HG02970 (cell line): Measurements from ENCODE around the gene RYR1.

Experiments used
- ATAC-seq: cut with Tn5 transposase; IDR thresholded peaks from one replicate; pipeline ENCODE4 v1.9.1; 2021; ENCODE audit warnings: mild to moderate bottlenecking, moderate library complexity, moderate number of reproducible peaks; ENCODE audit not compliant: unreplicated experiment, low FRiP score

RYR1 gene

GRCh38 chr19:38433268-38433733 is at the start of gene RYR1:
RYR1 (plus strand) TSS chr19:38433691; CDS start chr19:38433830, 139 bp downstream.
- ATAC-seq, result no peak

GRCh38 chr19:38383743-38384142 is 49.7 kb upstream of the RYR1 start:
- no peak for ATAC-seq

DNA sequence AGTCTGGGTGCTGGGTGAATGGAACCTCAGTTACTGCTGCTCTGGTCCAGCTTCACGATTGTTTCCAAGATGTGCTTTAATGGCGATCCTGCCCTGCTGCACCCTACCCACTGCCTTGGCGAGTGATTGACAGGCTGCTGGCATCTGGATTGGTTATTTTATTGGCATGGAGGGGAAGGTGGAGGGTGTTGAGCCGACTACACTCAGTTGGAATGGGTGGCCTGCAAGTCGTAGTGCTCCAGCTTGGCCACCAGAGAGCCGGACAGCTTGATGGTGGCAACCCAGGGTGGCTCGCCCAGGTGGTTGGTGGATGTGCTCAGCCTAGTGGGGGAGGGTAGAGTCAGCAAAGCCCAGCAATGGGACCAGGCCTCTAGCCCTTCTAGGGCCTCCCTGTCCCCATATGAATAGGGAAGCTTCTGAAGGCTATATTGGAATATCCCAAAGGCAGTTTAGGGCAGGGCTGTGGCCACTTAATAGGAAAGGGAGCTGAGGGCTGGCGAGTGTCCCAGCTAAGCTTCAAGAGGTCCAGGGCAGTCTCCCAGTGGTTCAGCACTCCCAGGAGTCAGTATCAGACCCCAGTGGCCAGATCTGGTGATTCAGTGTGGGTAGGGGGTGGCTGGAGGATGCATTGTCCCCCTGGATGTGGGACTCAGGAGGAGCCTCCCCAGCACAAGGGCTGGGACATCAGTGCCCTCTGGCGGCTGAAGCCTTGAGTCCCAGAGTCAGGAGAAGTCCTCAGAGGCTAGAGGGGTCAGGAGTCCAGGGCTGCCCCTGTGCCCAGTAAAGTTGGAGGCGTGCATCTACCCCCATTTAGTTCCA is 49.1 kb upstream of the RYR1 start:
- no peak for ATAC-seq

DNA sequence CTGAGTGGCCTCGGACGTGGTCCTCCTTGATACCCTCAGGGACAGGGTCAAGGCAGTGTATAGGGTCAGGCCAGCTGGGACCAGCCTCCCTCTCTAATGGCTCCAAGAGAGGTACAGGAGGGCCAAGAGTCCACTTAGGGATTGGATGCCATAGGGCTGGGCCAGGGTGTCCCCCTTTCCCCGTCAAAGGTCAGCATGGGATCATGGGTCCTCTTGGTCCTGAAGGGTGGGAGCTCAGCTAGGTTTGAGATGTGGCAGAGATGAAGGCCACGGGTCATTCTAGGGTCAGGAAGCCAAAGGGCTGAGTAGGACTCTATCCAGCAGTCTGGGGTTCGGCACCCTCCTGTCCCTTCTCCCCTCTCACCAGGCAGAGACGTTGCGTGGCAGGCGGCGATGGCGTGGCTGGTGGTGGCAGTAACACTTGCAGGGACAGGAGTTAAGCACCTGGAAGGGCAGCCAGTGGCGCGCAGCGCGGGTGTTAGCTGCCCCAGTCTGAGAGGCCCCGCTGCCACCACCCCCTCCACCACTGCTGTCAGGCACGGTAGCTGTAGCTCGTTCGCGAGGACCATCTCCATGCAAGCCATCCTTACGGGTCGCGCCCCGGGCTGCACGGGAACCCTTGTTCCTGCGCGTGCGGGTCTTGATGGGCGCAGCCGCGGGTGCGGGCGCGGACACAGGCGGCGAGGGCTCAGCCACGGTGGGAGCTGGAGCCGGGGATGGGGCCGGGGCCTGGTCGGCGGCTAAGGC is 48.3 kb upstream of the RYR1 start:
- ATAC-seq, result no peak

- no peak for ATAC-seq
Measured at GRCh38 chr19:38385804-38386257, 47.7 kb upstream of the RYR1 start.

DNA sequence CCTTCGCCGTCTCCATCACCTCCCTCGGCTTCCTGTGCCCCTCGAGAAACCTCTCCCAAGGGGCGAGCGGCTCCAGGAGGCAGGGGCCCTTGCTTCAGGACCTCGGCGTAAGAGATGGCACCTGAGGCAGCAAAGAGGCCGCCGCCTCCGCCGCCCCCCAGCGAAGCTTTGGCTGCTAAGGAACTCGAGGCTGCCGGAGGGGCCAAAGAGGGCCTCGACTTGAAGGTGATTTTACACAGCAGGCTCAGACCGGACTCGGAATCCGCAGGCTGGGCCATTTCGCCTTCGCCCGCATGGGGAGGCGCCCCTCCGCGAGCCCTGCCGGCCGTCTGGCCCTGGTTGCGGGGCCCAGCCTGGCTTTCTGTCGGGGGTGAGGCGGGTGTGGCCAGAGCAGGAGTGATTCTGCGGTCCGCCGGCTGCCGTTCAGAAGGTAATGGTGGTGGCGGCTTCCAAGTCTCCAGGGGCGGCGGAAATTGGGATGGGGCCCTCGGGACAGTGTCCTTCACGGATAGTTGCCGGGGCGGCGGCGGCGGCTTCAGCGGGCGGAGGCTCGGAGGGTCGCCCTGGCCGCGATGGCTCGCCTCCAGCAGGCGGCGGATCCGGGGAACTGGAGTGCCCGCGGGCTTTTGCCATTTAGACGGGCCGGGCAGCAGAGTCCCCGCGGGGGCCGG is 47.1 kb upstream of the RYR1 start:
- no peak for ATAC-seq

GRCh38 chr19:38386971-38387549 is 46.4 kb upstream of the RYR1 start:
- no peak for ATAC-seq

- no peak for ATAC-seq
Measured at GRCh38 chr19:38387550-38388348, 45.7 kb upstream of the RYR1 start, which contains the start of gene GGN. GGN (minus strand) TSS chr19:38388034; CDS start chr19:38387261, 773 bp downstream.

DNA sequence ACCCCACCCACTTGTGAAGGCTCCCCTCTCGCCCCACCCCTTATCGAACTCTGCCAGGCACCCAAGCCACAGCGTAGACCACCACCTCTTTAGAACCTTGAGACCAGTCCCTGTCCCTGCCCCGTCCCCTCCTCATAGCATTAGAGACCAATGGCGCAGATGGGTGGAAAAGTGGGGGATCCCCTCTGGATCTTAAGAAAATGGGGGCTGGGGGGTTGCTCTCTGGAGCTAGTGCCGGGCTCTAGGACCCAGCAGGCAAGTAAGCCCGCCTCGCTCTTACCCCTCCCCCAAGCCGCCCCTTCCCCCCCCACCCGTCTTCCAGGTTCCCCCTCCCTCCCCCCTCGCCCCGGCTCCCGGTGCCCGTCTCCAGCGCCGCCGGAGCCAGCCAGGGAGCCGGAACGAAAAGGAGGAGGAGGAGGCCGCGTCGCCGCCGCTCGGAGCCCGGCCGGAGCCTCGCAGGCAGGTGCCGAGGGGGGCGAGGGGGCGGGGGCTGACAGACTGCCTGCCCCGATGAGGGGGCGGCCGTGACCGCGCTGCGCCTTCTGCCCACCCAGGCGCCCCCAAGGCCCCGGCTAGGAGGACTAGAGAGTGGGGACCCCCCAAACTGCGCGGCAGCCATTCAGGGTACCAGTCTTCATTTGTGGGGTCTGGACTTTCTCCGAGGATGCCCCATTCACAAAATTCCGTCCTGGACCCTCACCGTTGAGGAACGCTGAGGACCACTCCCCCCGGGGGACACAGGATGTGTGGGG is 45.0 kb upstream of the RYR1 start, which contains the start of gene SPRED3:
Gene SPRED3 (plus strand): TSS at position 349 of the 752 bp plus-strand sequence. CDS start 1,606 bp downstream, outside the sequence.
- ATAC-seq, result no peak

DNA sequence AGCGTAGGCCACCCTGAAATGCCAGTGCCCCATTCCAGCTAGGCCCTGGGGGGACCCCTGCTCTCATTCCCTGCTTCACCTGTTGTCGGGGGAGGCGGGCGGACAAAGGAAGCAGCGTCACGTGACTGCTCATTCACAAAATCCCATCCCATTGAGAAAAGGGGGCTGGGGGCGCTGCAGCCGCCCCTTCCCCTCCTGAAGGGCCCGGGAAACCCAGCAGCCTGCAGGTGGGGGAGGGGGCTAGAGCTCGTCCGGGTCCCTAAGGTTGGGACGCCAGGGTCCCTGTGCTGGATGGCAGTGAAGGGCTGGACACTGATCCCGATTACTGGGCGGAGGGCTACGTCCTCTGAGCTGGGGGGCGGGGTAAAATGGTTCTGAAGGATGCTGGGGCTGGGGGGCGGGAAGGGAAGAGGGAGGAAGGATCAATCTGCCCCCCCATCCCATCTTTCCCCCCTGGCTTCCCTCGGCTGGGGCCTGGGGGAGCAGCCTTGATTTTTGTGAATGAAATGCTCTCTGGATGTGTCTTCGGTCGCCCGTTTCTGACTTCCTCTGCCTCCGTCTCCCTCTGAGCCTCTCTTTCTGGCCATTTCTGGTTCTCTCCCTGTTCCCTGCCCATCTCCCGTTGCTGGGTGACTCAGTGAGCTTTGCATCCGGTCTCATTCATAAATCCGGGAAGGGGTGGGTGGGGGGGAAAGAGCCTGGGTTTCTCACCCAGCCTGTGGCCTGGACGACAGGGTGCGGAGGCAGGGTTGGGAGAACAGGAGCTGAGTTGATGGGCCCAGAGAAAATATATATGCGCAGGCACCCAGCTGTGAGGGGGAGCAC is 44.2 kb upstream of the RYR1 start:
- no peak for ATAC-seq

DNA sequence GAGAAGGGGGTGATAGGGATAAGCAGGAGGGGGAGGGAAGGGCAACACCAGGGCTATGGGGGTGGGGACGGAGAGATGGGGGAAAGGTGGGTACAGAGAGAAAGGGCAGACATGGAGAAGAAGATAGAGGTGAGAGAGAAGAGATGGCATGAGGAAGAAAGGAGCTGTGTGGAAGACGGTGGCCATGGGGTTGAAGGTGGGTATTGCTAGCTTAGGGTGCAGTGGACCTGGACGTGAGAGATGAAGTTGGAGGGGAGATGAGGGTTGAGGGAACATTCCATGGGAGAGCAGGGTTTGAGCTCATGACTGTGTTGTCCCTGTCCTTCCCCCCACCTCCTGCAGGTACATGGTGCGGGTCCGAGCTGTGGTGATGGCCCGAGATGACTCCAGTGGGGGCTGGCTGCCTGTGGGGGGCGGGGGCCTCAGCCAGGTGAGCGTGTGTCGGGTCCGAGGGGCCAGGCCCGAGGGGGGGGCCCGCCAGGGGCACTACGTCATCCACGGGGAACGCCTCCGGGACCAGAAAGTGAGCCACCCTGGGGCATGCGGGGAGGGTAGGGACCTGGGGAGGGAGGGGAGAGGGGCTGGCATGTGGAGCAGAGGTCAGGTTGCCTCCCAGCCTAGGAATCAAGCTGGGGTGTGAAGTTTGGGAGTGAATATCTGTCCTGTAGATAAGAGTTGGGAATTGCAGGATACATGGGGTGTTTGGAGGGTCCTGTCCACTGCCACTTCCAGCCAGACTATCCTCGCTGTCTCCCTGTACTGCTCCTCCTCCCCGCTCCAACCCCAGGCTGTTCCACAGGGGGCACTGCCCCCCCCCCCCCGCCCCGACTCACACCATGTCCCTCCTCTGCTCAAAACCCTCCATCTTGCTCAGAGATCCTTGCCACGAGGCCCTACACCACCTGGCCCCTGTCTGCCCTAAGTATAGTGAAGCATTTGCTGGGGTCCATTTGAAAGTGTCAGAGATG is 43.2 kb upstream of the RYR1 start:
- ATAC-seq, result no peak

GRCh38 chr19:38391911-38392464 is 41.5 kb upstream of the RYR1 start:
- no peak for ATAC-seq

DNA sequence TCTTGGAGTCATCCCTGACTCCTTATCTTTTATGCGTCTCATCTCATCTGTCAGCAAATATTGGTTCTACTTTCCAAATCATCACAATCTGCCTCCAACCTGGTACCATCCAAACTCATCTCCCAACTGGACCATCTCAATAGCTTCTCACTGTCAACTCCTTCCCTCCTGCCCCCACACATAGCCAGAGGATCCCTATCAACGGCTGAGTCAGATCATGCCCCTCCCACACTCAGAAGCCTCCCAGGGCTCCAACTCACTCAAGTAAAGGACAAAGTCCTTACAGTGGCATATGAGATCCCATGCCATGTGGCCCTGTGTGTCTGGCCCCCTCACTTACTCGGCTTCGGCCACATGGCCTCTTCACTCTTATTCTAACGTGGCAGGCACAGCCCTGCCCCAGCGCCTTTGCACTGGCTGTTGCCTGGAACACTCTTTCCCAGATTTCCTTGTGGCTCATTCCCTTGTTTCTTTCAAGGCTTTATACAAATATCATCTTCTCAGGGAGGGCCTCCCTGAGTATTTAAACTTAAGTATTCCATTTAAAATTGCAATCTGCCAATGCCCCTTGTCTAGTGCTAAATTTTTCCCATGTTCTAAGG is 40.7 kb upstream of the RYR1 start:
- no peak for ATAC-seq

DNA sequence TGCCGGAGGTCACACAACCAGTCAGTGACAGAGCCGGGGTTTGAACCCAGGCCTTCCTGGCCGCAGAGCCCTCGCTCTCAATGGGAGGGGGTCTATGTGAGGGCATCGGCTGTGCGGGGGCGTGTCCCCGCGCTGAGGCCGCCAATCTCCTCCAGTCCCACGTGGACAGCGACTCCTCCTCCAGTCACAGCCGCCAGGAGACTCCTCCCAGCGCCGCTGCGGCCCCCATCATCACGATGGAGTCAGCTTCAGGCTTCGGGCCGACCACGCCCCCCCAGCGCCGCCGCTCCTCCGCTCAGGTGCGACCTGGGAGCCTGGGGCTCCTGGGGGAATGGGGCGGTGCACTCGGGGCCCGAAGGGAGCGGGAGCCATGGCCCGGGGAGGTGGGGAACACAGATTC is 39.0 kb upstream of the RYR1 start:
- no peak for ATAC-seq

DNA sequence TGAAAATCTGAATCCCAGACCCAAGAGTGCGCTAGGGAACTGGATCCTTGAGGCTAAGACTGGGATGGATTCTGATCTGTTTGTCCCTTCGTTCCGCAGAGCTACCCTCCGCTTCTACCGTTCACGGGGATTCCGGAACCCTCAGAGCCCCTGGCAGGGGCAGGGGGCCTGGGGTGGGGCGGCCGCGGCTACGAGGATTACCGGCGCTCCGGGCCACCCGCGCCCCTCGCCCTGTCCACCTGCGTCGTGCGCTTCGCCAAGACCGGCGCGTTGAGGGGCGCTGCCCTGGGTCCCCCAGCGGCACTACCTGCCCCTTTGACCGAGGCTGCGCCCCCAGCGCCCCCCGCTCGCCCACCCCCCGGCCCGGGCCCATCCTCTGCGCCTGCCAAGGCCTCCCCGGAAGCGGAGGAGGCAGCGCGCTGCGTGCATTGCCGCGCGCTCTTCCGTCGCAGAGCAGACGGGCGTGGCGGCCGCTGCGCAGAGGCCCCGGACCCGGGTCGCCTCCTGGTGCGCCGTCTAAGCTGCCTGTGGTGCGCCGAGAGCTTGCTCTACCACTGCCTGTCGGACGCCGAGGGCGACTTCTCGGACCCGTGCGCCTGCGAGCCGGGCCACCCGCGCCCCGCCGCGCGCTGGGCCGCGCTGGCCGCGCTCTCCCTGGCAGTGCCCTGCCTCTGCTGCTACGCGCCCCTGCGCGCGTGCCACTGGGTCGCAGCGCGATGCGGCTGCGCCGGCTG is 37.9 kb upstream of the RYR1 start:
- ATAC-seq, result no peak

- ATAC-seq, result no peak
Measured at GRCh38 chr19:38399081-38399480, 34.4 kb upstream of the RYR1 start.
